Renal cortical epithelial cell (primary cell): ENCODE results near the gene RGS11. TPM values are rescaled to one million over a fixed set of nuclear protein-coding genes. Genes with fewer than 3 reads are reported as not detected.

ENCODE experiments used
- DNase-seq: peaks from one replicate; pipeline ENCODE4 v3.0.0-alpha.2; 2011; ENCODE audit warnings: low read depth
- total RNA-seq: library from RNA; depleted of rRNA; stranded (reverse); fragments of >200 nt; gene quantifications from 2 replicates; pipeline ENCODE4 v1.2.3, GENCODE V29; 2014

RGS11 gene
- total RNA-seq = 0.40 TPM in 1 of 2 replicates, not detected in the other

GRCh38 chr16:275786-276232, at the start of gene RGS11:
Gene RGS11, minus strand, starts transcription at chr16:275944. Its CDS starts 33 bp downstream, at chr16:275911.
- DNase-seq = no peak

- DNase-seq = no peak
Measured at GRCh38 chr16:324451-325334, 48.9 kb upstream of the RGS11 start.

- no peak for DNase-seq
Measured at GRCh38 chr16:324201-324450, 48.4 kb upstream of the RGS11 start.

- DNase-seq = no peak
Measured at GRCh38 chr16:322476-323143, 46.9 kb upstream of the RGS11 start.

GRCh38 chr16:321532-321931, 45.8 kb upstream of the RGS11 start:
- no peak for DNase-seq

GRCh38 chr16:320206-320605, 44.5 kb upstream of the RGS11 start:
- DNase-seq = no peak

- DNase-seq = no peak
Measured at GRCh38 chr16:318628-319027, 42.9 kb upstream of the RGS11 start.

- DNase-seq = no peak
Measured at GRCh38 chr16:317583-317982, 41.8 kb upstream of the RGS11 start.

- DNase-seq = no peak
Measured at GRCh38 chr16:316741-317464, 41.2 kb upstream of the RGS11 start.

GRCh38 chr16:314795-315299, 39.1 kb upstream of the RGS11 start:
- no peak for DNase-seq

- no peak for DNase-seq
Measured at GRCh38 chr16:314351-314750, 38.6 kb upstream of the RGS11 start.

- DNase-seq = no peak
Measured at GRCh38 chr16:311725-312124, 36.0 kb upstream of the RGS11 start.

- no peak for DNase-seq
Measured at GRCh38 chr16:309476-309875, 33.7 kb upstream of the RGS11 start.

- DNase-seq = no peak
Measured at GRCh38 chr16:307691-308312, 32.1 kb upstream of the RGS11 start.

- no peak for DNase-seq
Measured at GRCh38 chr16:306911-307370, 31.2 kb upstream of the RGS11 start.

GRCh38 chr16:305916-306626, 30.3 kb upstream of the RGS11 start:
- DNase-seq = no peak

GRCh38 chr16:303760-304505, 28.2 kb upstream of the RGS11 start:
- DNase-seq = no peak

GRCh38 chr16:301950-302349, 26.2 kb upstream of the RGS11 start:
- no peak for DNase-seq

GRCh38 chr16:301235-301634, 25.5 kb upstream of the RGS11 start:
- no peak for DNase-seq

GRCh38 chr16:297832-298231, 22.1 kb upstream of the RGS11 start:
- DNase-seq = no peak
